Kidney (tissue), 14 donors: Measurements from ENCODE around the gene ACAP3. TPM values are rescaled to one million over a fixed set of nuclear protein-coding genes. Genes with fewer than 3 reads are reported as not detected.

Experiments
- DNase-seq, 5 donors: peaks; one replicate each; pipeline ENCODE4 v3.0.0-alpha.2; 2013 to 2020
- FAIRE-seq: peaks from 2 replicates; lab custom pipeline; 2012; peaks lifted over from hg19 to GRCh38; lab: Jason Lieb, UNC
- H3K27ac ChIP-seq, 2 donors: one replicate each; pipeline ENCODE4 v1.7.0; 2013; ENCODE audit warnings: low read depth in 2 of 2, low read length in 2 of 2, inconsistent platforms in 1 of 2
- H3K27me3 ChIP-seq: one replicate; pipeline ENCODE4 v1.7.1; 2013; ENCODE audit warnings: low read length, inconsistent platforms; ENCODE audit not compliant: control insufficient read depth, insufficient read depth
- H3K36me3 ChIP-seq, 3 donors: one replicate each; pipeline versions ENCODE4 v1.7.0 to v1.7.1; 2013; ENCODE audit warnings: low read length in 3 of 3, control low read depth in 1 of 3, inconsistent platforms in 1 of 3; ENCODE audit not compliant: insufficient read depth in 3 of 3, control insufficient read depth in 2 of 3
- H3K4me1 ChIP-seq, 3 donors: one replicate each; pipeline versions ENCODE4 v1.7.0 to v1.7.1; 2013; ENCODE audit warnings: low read length in 3 of 3, inconsistent platforms in 1 of 3, low read depth in 1 of 3; ENCODE audit not compliant: control insufficient read depth in 2 of 3, insufficient read depth in 2 of 3
- H3K4me3 ChIP-seq, 3 donors: one replicate each; pipeline versions ENCODE4 v1.7.0 to v1.8.1; 2013; ENCODE audit warnings: low read length in 3 of 3, control low read depth in 1 of 3, inconsistent platforms in 1 of 3
- H3K9ac ChIP-seq, 3 donors: one replicate each; pipeline versions ENCODE4 v1.7.0 to v1.7.1; 2013; ENCODE audit warnings: low read length in 3 of 3, control low read depth in 1 of 3, inconsistent platforms in 1 of 3
- H3K9me3 ChIP-seq, 3 donors: one replicate each; pipeline versions ENCODE4 v1.7.0 to v1.7.1; 2013; ENCODE audit warnings: low read length in 3 of 3, control low read depth in 1 of 3, inconsistent platforms in 1 of 3; ENCODE audit not compliant: control insufficient read depth in 2 of 3, insufficient read depth in 1 of 3
- intact Hi-C: fragments of 100-400 bp; cut with DNase I; formaldehyde crosslinking; loops from one replicate; pipeline ENCODE4 v1.11.1; 2022
- polyA plus RNA-seq: library from polyadenylated mRNA; stranded (reverse); fragments of 350-450 nt; fragmentation: Illumina TruSeq; extraction: RNeasy Lipid Tissue Mini Kit (QIAGEN cat#74804); gene quantifications from one replicate; pipeline ENCODE4 v1.2.3, GENCODE V29; 2014; ENCODE audit warnings: low read depth, low replicate concordance; ENCODE audit not compliant: insufficient read depth
- total RNA-seq: library from RNA; stranded (reverse); fragmentation: NEBNext Ultra II Directional; extraction: Animal tissue kit (Norgen Biotek cat#: 25700); gene quantifications from one replicate; pipeline ENCODE4 v1.2.1, GENCODE V29; 2021
- TF ChIP-seq, protein P1 (sequence below): IDR thresholded peaks from 3 replicates; pipeline ENCODE4 v1.5.1; 2012; ENCODE audit warnings: mild to moderate bottlenecking, moderate library complexity, borderline replicate concordance; ENCODE audit not compliant: insufficient read depth; ENCODE audit errors: extremely low read depth
- donor health status: control.
- donor health status: control.
- donor health status: control.
- donor health status: control.
- donor health status: control.
- donor health status: DM: yes; HTN: yes; CAD: no.
- donor health status: Normal renal cell carcinoma (clear cell type).

Gene ACAP3
- total and polyA plus RNA-seq, 2 donors from 2014 or later: 15.9 to 39.5 TPM

DNA sequence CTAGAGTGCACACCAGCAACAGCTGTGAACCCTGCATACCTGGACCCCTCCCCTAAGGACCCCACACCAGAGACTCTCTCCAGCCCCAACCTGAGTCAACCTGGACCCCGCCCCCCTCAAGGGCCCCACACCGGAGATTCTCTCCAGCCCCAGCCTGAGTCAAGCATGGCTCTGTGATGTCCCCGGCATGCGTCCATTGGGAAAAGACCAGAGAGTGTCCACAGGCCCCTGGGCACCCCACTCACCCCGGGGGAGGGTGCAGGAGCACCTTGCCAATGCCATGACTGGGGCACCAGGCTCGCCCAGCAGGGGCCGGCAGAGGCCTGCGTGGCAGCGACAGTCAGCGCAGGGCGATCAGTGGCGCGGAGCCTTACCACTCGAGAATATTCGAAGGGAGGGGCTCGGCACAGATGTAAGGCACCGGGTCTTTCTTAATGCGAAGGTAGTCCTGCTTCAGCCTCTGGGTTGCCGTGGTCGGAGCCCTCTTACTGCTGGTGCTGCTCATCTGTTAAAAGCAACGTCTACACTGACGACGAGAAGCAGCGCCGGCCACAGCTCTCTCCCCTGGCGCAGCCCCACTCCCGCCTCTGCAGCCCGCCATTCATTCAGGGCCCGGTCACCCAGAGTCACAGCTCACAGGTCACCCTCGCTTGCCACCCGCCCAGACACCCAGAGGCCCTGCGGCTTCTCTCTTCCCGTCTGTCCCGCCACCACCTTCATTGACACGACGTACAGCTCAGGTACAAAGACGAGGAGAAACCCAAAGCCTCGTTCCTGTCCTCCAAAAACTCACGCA, 40.0 kb downstream of the ACAP3 start:
- intact Hi-C loops: no loop called here
- Histone ChIP-seq H3K36me3 (peaks cover 2 to 13% (median 8%) of the 10 kb centered on the region in 3 donors), H3K4me3 (no peak overlapping the region), H3K9me3 (no peaks in the 10 kb centered on the region), H3K27me3 (no peaks in the 10 kb centered on the region), H3K4me1 (peaks cover 0 to 26% (median 25%) of the 10 kb centered on the region in 3 donors), H3K9ac (no peak overlapping the region), H3K27ac (no peak overlapping the region)
- TF ChIP-seq, protein P1, sequence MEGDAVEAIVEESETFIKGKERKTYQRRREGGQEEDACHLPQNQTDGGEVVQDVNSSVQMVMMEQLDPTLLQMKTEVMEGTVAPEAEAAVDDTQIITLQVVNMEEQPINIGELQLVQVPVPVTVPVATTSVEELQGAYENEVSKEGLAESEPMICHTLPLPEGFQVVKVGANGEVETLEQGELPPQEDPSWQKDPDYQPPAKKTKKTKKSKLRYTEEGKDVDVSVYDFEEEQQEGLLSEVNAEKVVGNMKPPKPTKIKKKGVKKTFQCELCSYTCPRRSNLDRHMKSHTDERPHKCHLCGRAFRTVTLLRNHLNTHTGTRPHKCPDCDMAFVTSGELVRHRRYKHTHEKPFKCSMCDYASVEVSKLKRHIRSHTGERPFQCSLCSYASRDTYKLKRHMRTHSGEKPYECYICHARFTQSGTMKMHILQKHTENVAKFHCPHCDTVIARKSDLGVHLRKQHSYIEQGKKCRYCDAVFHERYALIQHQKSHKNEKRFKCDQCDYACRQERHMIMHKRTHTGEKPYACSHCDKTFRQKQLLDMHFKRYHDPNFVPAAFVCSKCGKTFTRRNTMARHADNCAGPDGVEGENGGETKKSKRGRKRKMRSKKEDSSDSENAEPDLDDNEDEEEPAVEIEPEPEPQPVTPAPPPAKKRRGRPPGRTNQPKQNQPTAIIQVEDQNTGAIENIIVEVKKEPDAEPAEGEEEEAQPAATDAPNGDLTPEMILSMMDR: no peak
- DNase-seq: peak in 1 of 5 donors; percentile 65
- no peak for FAIRE-seq

DNA sequence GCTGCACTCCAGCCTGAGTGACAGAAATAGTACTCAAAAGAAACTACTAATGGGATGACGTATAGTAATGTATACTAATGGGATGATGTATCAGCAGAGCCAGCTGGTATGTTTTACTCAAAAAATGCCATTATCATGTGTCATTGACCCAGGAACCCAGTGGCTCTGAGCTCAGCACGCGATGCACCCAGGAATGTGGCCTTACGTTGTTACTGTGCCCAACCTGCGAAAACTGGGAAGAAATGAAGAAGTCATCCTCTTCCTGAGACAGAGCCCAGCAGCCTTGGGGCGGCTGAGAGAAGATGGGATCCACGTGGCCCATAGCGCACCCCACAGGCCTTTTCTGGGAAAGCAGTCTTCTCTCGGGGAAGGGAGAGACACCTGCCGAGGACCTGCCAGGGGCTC, 42.9 kb downstream of the ACAP3 start:
- peaks cover 2 to 19% (median 14%) of the 10 kb centered on the region in 3 donors for H3K36me3 ChIP-seq
- H3K4me3 ChIP-seq: no peak overlapping the region
- intact Hi-C loops: no loop called here
- peak overlapping the region in 1 of 2 donors; percentile 48 for H3K27ac ChIP-seq
- TF ChIP-seq, protein P1: no peak
- H3K9me3 ChIP-seq: no peaks in the 10 kb centered on the region
- DNase-seq: peak in 1 of 5 donors; percentile 39
- no peak overlapping the region for H3K9ac ChIP-seq
- H3K4me1 ChIP-seq: peaks cover 0 to 5% (median 5%) of the 10 kb centered on the region in 3 donors
- H3K27me3 ChIP-seq: no peaks in the 10 kb centered on the region
- FAIRE-seq: no peak

GRCh38 chr1:1264026-1264425, 43.7 kb downstream of the ACAP3 start:
- Histone ChIP-seq H3K4me3 (no peak overlapping the region), H3K27me3 (no peaks in the 10 kb centered on the region), H3K4me1 (peaks cover 0 to 5% (median 5%) of the 10 kb centered on the region in 3 donors), H3K36me3 (peaks cover 3 to 23% (median 17%) of the 10 kb centered on the region in 3 donors), H3K9ac (no peak overlapping the region), H3K27ac (no peak overlapping the region), H3K9me3 (no peaks in the 10 kb centered on the region)
- peak in 1 of 5 donors; percentile 35 for DNase-seq
- TF ChIP-seq, protein P1: no peak
- FAIRE-seq: no peak
- intact Hi-C loops: no loop called here
